ENCODE measurements around the gene PARD3. TPM values are rescaled to one million over a fixed set of nuclear protein-coding genes. Genes with fewer than 3 reads are reported as not detected.

The PARD3 gene
- total RNA-seq, 1 donor from 2014 or later, result 0.11 TPM

GRCh38 chr10:34489411-34489810 lies 325.7 kb downstream of the PARD3 start:
- ChIA-PET CTCF (no interaction called here), POLR2A (no interaction called here)
- TF ChIP-seq CTCF (IDR thresholded peaks at IDR 0.05), result no peak
- H3K4me1 Mint-ChIP-seq, result no peaks in the 10 kb centered on the region
- H3K9me3 Mint-ChIP-seq, result no peaks in the 10 kb centered on the region
- ATAC-seq (ENCODE audit: low read depth), result no peak
- no peaks in the 10 kb centered on the region for H3K27me3 Mint-ChIP-seq
- no peak for DNase-seq
- no peaks in the 10 kb centered on the region for H3K36me3 Mint-ChIP-seq (ENCODE audit: low read depth)
- intact Hi-C loops (cut with micrococcal nuclease), result no loop called here
- no peak overlapping the region for H3K27ac Mint-ChIP-seq
- H3K4me3 Mint-ChIP-seq, result no peak overlapping the region

- no peaks in the 10 kb centered on the region for H3K27me3 Mint-ChIP-seq
- POLR2A ChIA-PET, result no interaction called here
- no peaks in the 10 kb centered on the region for H3K9me3 Mint-ChIP-seq
- no peak for ATAC-seq (ENCODE audit: low read depth)
- intact Hi-C loops (cut with micrococcal nuclease), result no loop called here
- no peak overlapping the region for H3K27ac Mint-ChIP-seq
- no peaks in the 10 kb centered on the region for H3K36me3 Mint-ChIP-seq (ENCODE audit: low read depth)
- TF ChIP-seq CTCF (IDR thresholded peaks at IDR 0.05), result no peak
- no peak overlapping the region for H3K4me3 Mint-ChIP-seq
- no peak for DNase-seq
- no peaks in the 10 kb centered on the region for H3K4me1 Mint-ChIP-seq
- CTCF ChIA-PET, result no interaction called here
Measured at GRCh38 chr10:34488476-34489130, 326.5 kb downstream of the PARD3 start.

GRCh38 chr10:34486008-34486407 lies 329.1 kb downstream of the PARD3 start:
- CTCF ChIA-PET, result no interaction called here
- DNase-seq, result no peak
- Mint-ChIP-seq H3K27ac (no peak overlapping the region), H3K4me3 (no peak overlapping the region), H3K4me1 (no peaks in the 10 kb centered on the region), H3K9me3 (no peaks in the 10 kb centered on the region), H3K36me3 (ENCODE audit: low read depth) (no peaks in the 10 kb centered on the region), H3K27me3 (no peaks in the 10 kb centered on the region)
- intact Hi-C loops (cut with micrococcal nuclease), result no loop called here
- no peak for TF ChIP-seq CTCF (IDR thresholded peaks at IDR 0.05)
- POLR2A ChIA-PET, result no interaction called here
- ATAC-seq (ENCODE audit: low read depth), result no peak

- no peaks in the 10 kb centered on the region for H3K4me1 Mint-ChIP-seq
- intact Hi-C loops (cut with micrococcal nuclease), result no loop called here
- TF ChIP-seq CTCF (IDR thresholded peaks at IDR 0.05), result no peak
Measured at GRCh38 chr10:34484164-34484563, 330.9 kb downstream of the PARD3 start.

GRCh38 chr10:34480345-34480744 lies 334.8 kb downstream of the PARD3 start:
- intact Hi-C loops (cut with micrococcal nuclease), result no loop called here
- ATAC-seq (ENCODE audit: low read depth) (no peak), DNase-seq (no peak)
- H3K4me3 Mint-ChIP-seq, result no peak overlapping the region
- CTCF ChIA-PET, result no interaction called here
- no peaks in the 10 kb centered on the region for H3K36me3 Mint-ChIP-seq (ENCODE audit: low read depth)
- no peaks in the 10 kb centered on the region for H3K27me3 Mint-ChIP-seq
- no peak for TF ChIP-seq CTCF (IDR thresholded peaks at IDR 0.05)
- POLR2A ChIA-PET, result no interaction called here
- H3K4me1 Mint-ChIP-seq, result no peaks in the 10 kb centered on the region
- no peak overlapping the region for H3K27ac Mint-ChIP-seq
- no peaks in the 10 kb centered on the region for H3K9me3 Mint-ChIP-seq

More at GRCh38 chr10:34484164-34484563, 330.9 kb downstream of the PARD3 start:
- Mint-ChIP-seq H3K27ac (no peak overlapping the region), H3K9me3 (no peaks in the 10 kb centered on the region), H3K4me3 (no peak overlapping the region), H3K27me3 (no peaks in the 10 kb centered on the region), H3K36me3 (ENCODE audit: low read depth) (no peaks in the 10 kb centered on the region)
- no peak for DNase-seq
- no peak for ATAC-seq (ENCODE audit: low read depth)
- POLR2A ChIA-PET, result no interaction called here
- CTCF ChIA-PET, result no interaction called here

All from activated B cell treated with CpG ODN at 0.5 μM for 24 hours (primary cell).